Measurements from ENCODE around the gene BICD1.

DNA sequence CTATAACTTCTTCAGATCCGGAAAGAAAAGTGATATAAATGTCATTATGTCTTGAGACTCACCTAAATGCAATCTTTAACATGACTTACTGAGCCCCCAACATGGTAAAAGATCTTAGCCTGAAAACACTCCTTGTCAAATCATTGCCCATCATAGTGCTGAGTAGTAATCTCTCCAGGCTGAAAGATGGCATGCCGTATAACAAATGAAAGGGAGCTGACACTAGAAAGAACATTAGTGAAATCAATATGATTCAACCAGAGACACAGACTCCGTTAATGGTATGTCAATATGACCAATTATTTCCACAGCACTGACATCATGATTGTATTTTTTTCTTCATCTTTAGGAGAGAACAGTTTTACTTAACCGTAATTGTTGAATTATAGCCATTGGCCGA, 54.4 kb downstream of the BICD1 start:
- TF ChIP-seq, protein P1, sequence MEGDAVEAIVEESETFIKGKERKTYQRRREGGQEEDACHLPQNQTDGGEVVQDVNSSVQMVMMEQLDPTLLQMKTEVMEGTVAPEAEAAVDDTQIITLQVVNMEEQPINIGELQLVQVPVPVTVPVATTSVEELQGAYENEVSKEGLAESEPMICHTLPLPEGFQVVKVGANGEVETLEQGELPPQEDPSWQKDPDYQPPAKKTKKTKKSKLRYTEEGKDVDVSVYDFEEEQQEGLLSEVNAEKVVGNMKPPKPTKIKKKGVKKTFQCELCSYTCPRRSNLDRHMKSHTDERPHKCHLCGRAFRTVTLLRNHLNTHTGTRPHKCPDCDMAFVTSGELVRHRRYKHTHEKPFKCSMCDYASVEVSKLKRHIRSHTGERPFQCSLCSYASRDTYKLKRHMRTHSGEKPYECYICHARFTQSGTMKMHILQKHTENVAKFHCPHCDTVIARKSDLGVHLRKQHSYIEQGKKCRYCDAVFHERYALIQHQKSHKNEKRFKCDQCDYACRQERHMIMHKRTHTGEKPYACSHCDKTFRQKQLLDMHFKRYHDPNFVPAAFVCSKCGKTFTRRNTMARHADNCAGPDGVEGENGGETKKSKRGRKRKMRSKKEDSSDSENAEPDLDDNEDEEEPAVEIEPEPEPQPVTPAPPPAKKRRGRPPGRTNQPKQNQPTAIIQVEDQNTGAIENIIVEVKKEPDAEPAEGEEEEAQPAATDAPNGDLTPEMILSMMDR (conservative IDR thresholded peaks at IDR 0.05; ENCODE audit: low read depth in 2 of 2): no peak
- TF ChIP-seq EZH2phosphoT487 (IDR thresholded peaks at IDR 0.05; ENCODE audit: unreplicated experiment) (no peak), EZH2 (IDR thresholded peaks at IDR 0.05; ENCODE audit: low read depth, unreplicated experiment) (no peak), STAT1 (IDR thresholded peaks at IDR 0.05; ENCODE audit: unreplicated experiment) (no peak), POLR2AphosphoS5 (IDR thresholded peaks at IDR 0.05; ENCODE audit: low read depth) (no peak), JUNB (IDR thresholded peaks at IDR 0.05; ENCODE audit: unreplicated experiment) (no peak), CREB1 (CRISPR knock-in tag; IDR thresholded peaks at IDR 0.05; ENCODE audit: low read depth) (no peak), ZNF331 (CRISPR knock-in tag; IDR thresholded peaks at IDR 0.05; ENCODE audit: low read depth) (no peak), ZNF114 (CRISPR knock-in tag; IDR thresholded peaks at IDR 0.05) (no peak)
- TF ChIP-seq, protein P2, sequence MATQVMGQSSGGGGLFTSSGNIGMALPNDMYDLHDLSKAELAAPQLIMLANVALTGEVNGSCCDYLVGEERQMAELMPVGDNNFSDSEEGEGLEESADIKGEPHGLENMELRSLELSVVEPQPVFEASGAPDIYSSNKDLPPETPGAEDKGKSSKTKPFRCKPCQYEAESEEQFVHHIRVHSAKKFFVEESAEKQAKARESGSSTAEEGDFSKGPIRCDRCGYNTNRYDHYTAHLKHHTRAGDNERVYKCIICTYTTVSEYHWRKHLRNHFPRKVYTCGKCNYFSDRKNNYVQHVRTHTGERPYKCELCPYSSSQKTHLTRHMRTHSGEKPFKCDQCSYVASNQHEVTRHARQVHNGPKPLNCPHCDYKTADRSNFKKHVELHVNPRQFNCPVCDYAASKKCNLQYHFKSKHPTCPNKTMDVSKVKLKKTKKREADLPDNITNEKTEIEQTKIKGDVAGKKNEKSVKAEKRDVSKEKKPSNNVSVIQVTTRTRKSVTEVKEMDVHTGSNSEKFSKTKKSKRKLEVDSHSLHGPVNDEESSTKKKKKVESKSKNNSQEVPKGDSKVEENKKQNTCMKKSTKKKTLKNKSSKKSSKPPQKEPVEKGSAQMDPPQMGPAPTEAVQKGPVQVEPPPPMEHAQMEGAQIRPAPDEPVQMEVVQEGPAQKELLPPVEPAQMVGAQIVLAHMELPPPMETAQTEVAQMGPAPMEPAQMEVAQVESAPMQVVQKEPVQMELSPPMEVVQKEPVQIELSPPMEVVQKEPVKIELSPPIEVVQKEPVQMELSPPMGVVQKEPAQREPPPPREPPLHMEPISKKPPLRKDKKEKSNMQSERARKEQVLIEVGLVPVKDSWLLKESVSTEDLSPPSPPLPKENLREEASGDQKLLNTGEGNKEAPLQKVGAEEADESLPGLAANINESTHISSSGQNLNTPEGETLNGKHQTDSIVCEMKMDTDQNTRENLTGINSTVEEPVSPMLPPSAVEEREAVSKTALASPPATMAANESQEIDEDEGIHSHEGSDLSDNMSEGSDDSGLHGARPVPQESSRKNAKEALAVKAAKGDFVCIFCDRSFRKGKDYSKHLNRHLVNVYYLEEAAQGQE (IDR thresholded peaks at IDR 0.05; ENCODE audit: unreplicated experiment): no peak
- TF ChIP-seq, protein P3, sequence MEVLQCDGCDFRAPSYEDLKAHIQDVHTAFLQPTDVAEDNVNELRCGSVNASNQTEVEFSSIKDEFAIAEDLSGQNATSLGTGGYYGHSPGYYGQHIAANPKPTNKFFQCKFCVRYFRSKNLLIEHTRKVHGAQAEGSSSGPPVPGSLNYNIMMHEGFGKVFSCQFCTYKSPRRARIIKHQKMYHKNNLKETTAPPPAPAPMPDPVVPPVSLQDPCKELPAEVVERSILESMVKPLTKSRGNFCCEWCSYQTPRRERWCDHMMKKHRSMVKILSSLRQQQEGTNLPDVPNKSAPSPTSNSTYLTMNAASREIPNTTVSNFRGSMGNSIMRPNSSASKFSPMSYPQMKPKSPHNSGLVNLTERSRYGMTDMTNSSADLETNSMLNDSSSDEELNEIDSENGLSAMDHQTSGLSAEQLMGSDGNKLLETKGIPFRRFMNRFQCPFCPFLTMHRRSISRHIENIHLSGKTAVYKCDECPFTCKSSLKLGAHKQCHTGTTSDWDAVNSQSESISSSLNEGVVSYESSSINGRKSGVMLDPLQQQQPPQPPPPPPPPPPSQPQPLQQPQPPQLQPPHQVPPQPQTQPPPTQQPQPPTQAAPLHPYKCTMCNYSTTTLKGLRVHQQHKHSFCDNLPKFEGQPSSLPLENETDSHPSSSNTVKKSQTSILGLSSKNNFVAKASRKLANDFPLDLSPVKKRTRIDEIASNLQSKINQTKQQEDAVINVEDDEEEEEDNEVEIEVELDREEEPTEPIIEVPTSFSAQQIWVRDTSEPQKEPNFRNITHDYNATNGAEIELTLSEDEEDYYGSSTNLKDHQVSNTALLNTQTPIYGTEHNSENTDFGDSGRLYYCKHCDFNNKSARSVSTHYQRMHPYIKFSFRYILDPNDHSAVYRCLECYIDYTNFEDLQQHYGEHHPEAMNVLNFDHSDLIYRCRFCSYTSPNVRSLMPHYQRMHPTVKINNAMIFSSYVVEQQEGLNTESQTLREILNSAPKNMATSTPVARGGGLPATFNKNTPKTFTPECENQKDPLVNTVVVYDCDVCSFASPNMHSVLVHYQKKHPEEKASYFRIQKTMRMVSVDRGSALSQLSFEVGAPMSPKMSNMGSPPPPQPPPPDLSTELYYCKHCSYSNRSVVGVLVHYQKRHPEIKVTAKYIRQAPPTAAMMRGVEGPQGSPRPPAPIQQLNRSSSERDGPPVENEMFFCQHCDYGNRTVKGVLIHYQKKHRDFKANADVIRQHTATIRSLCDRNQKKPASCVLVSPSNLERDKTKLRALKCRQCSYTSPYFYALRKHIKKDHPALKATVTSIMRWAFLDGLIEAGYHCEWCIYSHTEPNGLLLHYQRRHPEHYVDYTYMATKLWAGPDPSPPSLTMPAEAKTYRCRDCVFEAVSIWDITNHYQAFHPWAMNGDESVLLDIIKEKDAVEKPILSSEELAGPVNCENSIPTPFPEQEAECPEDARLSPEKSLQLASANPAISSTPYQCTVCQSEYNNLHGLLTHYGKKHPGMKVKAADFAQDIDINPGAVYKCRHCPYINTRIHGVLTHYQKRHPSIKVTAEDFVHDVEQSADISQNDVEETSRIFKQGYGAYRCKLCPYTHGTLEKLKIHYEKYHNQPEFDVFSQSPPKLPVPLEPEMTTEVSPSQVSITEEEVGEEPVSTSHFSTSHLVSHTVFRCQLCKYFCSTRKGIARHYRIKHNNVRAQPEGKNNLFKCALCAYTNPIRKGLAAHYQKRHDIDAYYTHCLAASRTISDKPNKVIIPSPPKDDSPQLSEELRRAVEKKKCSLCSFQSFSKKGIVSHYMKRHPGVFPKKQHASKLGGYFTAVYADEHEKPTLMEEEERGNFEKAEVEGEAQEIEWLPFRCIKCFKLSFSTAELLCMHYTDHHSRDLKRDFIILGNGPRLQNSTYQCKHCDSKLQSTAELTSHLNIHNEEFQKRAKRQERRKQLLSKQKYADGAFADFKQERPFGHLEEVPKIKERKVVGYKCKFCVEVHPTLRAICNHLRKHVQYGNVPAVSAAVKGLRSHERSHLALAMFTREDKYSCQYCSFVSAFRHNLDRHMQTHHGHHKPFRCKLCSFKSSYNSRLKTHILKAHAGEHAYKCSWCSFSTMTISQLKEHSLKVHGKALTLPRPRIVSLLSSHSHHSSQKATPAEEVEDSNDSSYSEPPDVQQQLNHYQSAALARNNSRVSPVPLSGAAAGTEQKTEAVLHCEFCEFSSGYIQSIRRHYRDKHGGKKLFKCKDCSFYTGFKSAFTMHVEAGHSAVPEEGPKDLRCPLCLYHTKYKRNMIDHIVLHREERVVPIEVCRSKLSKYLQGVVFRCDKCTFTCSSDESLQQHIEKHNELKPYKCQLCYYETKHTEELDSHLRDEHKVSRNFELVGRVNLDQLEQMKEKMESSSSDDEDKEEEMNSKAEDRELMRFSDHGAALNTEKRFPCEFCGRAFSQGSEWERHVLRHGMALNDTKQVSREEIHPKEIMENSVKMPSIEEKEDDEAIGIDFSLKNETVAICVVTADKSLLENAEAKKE (CRISPR knock-in tag; IDR thresholded peaks at IDR 0.05): no peak
- TF ChIP-seq, protein P4, sequence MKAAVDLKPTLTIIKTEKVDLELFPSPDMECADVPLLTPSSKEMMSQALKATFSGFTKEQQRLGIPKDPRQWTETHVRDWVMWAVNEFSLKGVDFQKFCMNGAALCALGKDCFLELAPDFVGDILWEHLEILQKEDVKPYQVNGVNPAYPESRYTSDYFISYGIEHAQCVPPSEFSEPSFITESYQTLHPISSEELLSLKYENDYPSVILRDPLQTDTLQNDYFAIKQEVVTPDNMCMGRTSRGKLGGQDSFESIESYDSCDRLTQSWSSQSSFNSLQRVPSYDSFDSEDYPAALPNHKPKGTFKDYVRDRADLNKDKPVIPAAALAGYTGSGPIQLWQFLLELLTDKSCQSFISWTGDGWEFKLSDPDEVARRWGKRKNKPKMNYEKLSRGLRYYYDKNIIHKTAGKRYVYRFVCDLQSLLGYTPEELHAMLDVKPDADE (IDR thresholded peaks at IDR 0.05): no peak
